ENCODE data around the gene PLPP6.

PLPP6 gene

GRCh38 chr9:4662108-4662988 is at the start of gene PLPP6:
TSS of gene PLPP6 (plus strand) at chr9:4662294. CDS start at chr9:4662376, 82 bp downstream.
- Histone ChIP-seq H3K27me3 (ENCODE audit: control insufficient read depth, insufficient read depth, low read length) (peaks cover 10% of the 10 kb centered on the region; the same call in 1 of the 2 replicates), H3K36me3 (ENCODE audit: control insufficient read depth, insufficient read depth, low read length) (no peaks in the 10 kb centered on the region), H3K4me3 (ENCODE audit: low read depth, low read length) (peak within 1 kb of the TSS; percentile 82), H3K9me3 (ENCODE audit: control insufficient read depth, insufficient read depth, low read length) (no peaks in the 10 kb centered on the region), H3K27ac (ENCODE audit: low read depth, low read length) (peak within 1 kb of the TSS; percentile 81), H3K4me1 (ENCODE audit: control insufficient read depth, insufficient read depth, low read length) (peaks cover 45% of the 10 kb centered on the region), H3K9ac (ENCODE audit: low read depth, low read length) (peak within 1 kb of the TSS; percentile 84)

GRCh38 chr9:4614627-4615026 is 47.5 kb upstream of the PLPP6 start:
- Histone ChIP-seq H3K36me3 (ENCODE audit: control insufficient read depth, insufficient read depth, low read length) (no peaks in the 10 kb centered on the region), H3K9ac (ENCODE audit: low read depth, low read length) (no peak overlapping the region), H3K4me3 (ENCODE audit: low read depth, low read length) (no peak overlapping the region), H3K27me3 (ENCODE audit: control insufficient read depth, insufficient read depth, low read length) (no peaks in the 10 kb centered on the region), H3K4me1 (ENCODE audit: control insufficient read depth, insufficient read depth, low read length) (peaks cover 19% of the 10 kb centered on the region), H3K9me3 (ENCODE audit: control insufficient read depth, insufficient read depth, low read length) (no peaks in the 10 kb centered on the region), H3K27ac (ENCODE audit: low read depth, low read length) (no peak overlapping the region)

GRCh38 chr9:4615251-4615650 is 46.8 kb upstream of the PLPP6 start:
- Histone ChIP-seq H3K9ac (ENCODE audit: low read depth, low read length) (no peak overlapping the region), H3K4me1 (ENCODE audit: control insufficient read depth, insufficient read depth, low read length) (peaks cover 26% of the 10 kb centered on the region), H3K36me3 (ENCODE audit: control insufficient read depth, insufficient read depth, low read length) (no peaks in the 10 kb centered on the region), H3K4me3 (ENCODE audit: low read depth, low read length) (no peak overlapping the region), H3K27ac (ENCODE audit: low read depth, low read length) (no peak overlapping the region), H3K9me3 (ENCODE audit: control insufficient read depth, insufficient read depth, low read length) (no peaks in the 10 kb centered on the region), H3K27me3 (ENCODE audit: control insufficient read depth, insufficient read depth, low read length) (no peaks in the 10 kb centered on the region)

GRCh38 chr9:4615778-4616177 is 46.3 kb upstream of the PLPP6 start:
- Histone ChIP-seq H3K4me1 (ENCODE audit: control insufficient read depth, insufficient read depth, low read length) (peaks cover 31% of the 10 kb centered on the region), H3K36me3 (ENCODE audit: control insufficient read depth, insufficient read depth, low read length) (no peaks in the 10 kb centered on the region), H3K9ac (ENCODE audit: low read depth, low read length) (no peak overlapping the region), H3K9me3 (ENCODE audit: control insufficient read depth, insufficient read depth, low read length) (no peaks in the 10 kb centered on the region), H3K27ac (ENCODE audit: low read depth, low read length) (no peak overlapping the region), H3K27me3 (ENCODE audit: control insufficient read depth, insufficient read depth, low read length) (no peaks in the 10 kb centered on the region), H3K4me3 (ENCODE audit: low read depth, low read length) (no peak overlapping the region)

GRCh38 chr9:4617752-4618151 is 44.3 kb upstream of the PLPP6 start:
- Histone ChIP-seq H3K27me3 (ENCODE audit: control insufficient read depth, insufficient read depth, low read length) (no peaks in the 10 kb centered on the region), H3K36me3 (ENCODE audit: control insufficient read depth, insufficient read depth, low read length) (no peaks in the 10 kb centered on the region), H3K9me3 (ENCODE audit: control insufficient read depth, insufficient read depth, low read length) (no peaks in the 10 kb centered on the region), H3K4me3 (ENCODE audit: low read depth, low read length) (no peak overlapping the region), H3K9ac (ENCODE audit: low read depth, low read length) (no peak overlapping the region), H3K27ac (ENCODE audit: low read depth, low read length) (peak overlapping the region; percentile 36), H3K4me1 (ENCODE audit: control insufficient read depth, insufficient read depth, low read length) (peaks cover 43% of the 10 kb centered on the region)

GRCh38 chr9:4618700-4619099 is 43.4 kb upstream of the PLPP6 start:
- H3K4me1 ChIP-seq (ENCODE audit: control insufficient read depth, insufficient read depth, low read length), result peaks cover 43% of the 10 kb centered on the region
- H3K9ac ChIP-seq (ENCODE audit: low read depth, low read length), result no peak overlapping the region
- H3K9me3 ChIP-seq (ENCODE audit: control insufficient read depth, insufficient read depth, low read length), result no peaks in the 10 kb centered on the region
- H3K27me3 ChIP-seq (ENCODE audit: control insufficient read depth, insufficient read depth, low read length), result no peaks in the 10 kb centered on the region
- H3K27ac ChIP-seq (ENCODE audit: low read depth, low read length), result no peak overlapping the region
- H3K36me3 ChIP-seq (ENCODE audit: control insufficient read depth, insufficient read depth, low read length), result no peaks in the 10 kb centered on the region
- no peak overlapping the region for H3K4me3 ChIP-seq (ENCODE audit: low read depth, low read length)

- Histone ChIP-seq H3K27ac (ENCODE audit: low read depth, low read length) (peak overlapping the region; percentile 88), H3K4me1 (ENCODE audit: control insufficient read depth, insufficient read depth, low read length) (peaks cover 43% of the 10 kb centered on the region), H3K4me3 (ENCODE audit: low read depth, low read length) (no peak overlapping the region), H3K36me3 (ENCODE audit: control insufficient read depth, insufficient read depth, low read length) (no peaks in the 10 kb centered on the region), H3K9me3 (ENCODE audit: control insufficient read depth, insufficient read depth, low read length) (no peaks in the 10 kb centered on the region), H3K9ac (ENCODE audit: low read depth, low read length) (peak overlapping the region; percentile 5; the same call in 1 of the 2 replicates), H3K27me3 (ENCODE audit: control insufficient read depth, insufficient read depth, low read length) (no peaks in the 10 kb centered on the region)
Observed at GRCh38 chr9:4620057-4620765, 41.9 kb upstream of the PLPP6 start.

- H3K4me3 ChIP-seq (ENCODE audit: low read depth, low read length), result no peak overlapping the region; the same call in 1 of the 2 replicates
- H3K9me3 ChIP-seq (ENCODE audit: control insufficient read depth, insufficient read depth, low read length), result no peaks in the 10 kb centered on the region
- H3K4me1 ChIP-seq (ENCODE audit: control insufficient read depth, insufficient read depth, low read length), result peaks cover 43% of the 10 kb centered on the region
- no peaks in the 10 kb centered on the region for H3K36me3 ChIP-seq (ENCODE audit: control insufficient read depth, insufficient read depth, low read length)
- no peaks in the 10 kb centered on the region for H3K27me3 ChIP-seq (ENCODE audit: control insufficient read depth, insufficient read depth, low read length)
- peak overlapping the region; percentile 88 for H3K27ac ChIP-seq (ENCODE audit: low read depth, low read length)
- peak overlapping the region; percentile 5; the same call in 1 of the 2 replicates for H3K9ac ChIP-seq (ENCODE audit: low read depth, low read length)
Observed at GRCh38 chr9:4620881-4621555, 41.1 kb upstream of the PLPP6 start.

- Histone ChIP-seq H3K27me3 (ENCODE audit: control insufficient read depth, insufficient read depth, low read length) (no peaks in the 10 kb centered on the region), H3K4me3 (ENCODE audit: low read depth, low read length) (no peak overlapping the region), H3K4me1 (ENCODE audit: control insufficient read depth, insufficient read depth, low read length) (peaks cover 42% of the 10 kb centered on the region), H3K9ac (ENCODE audit: low read depth, low read length) (no peak overlapping the region), H3K27ac (ENCODE audit: low read depth, low read length) (peak overlapping the region; percentile 76), H3K9me3 (ENCODE audit: control insufficient read depth, insufficient read depth, low read length) (no peaks in the 10 kb centered on the region), H3K36me3 (ENCODE audit: control insufficient read depth, insufficient read depth, low read length) (no peaks in the 10 kb centered on the region)
Observed at GRCh38 chr9:4622016-4622415, 40.1 kb upstream of the PLPP6 start.

GRCh38 chr9:4630836-4631235 is 31.3 kb upstream of the PLPP6 start:
- Histone ChIP-seq H3K36me3 (ENCODE audit: control insufficient read depth, insufficient read depth, low read length) (no peaks in the 10 kb centered on the region), H3K4me3 (ENCODE audit: low read depth, low read length) (no peak overlapping the region), H3K27ac (ENCODE audit: low read depth, low read length) (peak overlapping the region; percentile 3), H3K4me1 (ENCODE audit: control insufficient read depth, insufficient read depth, low read length) (peaks cover 27% of the 10 kb centered on the region), H3K9ac (ENCODE audit: low read depth, low read length) (no peak overlapping the region), H3K9me3 (ENCODE audit: control insufficient read depth, insufficient read depth, low read length) (no peaks in the 10 kb centered on the region), H3K27me3 (ENCODE audit: control insufficient read depth, insufficient read depth, low read length) (no peaks in the 10 kb centered on the region)
